GM12892 (cell line): ENCODE results near the gene DNAAF5.

Experiments
- POLR2A ChIP-seq: IDR thresholded peaks from 2 replicates; pipeline ENCODE4 v1.6.1; 2011; ENCODE audit warnings: low read depth, low read length, control low read depth
- POLR2AphosphoS5 ChIP-seq: IDR thresholded peaks from 2 replicates; pipeline ENCODE4 v1.6.1; 2011; ENCODE audit warnings: low read depth, low read length, control low read depth
- TAF1 ChIP-seq: IDR thresholded peaks from 2 replicates; pipeline ENCODE4 v1.6.1; 2011; ENCODE audit warnings: low read depth, mild to moderate bottlenecking, control low read depth, low read length, borderline replicate concordance

GRCh38 chr7:794207-794606, 67.7 kb downstream of the DNAAF5 start:
- no peak for TF ChIP-seq POLR2A
- no peak for TF ChIP-seq POLR2AphosphoS5
- TF ChIP-seq TAF1, result no peak
